ENCODE results near the gene TANGO2.
A peak's percentile ranks its signal among the peaks of the same experiment; 100 is the strongest.

The TANGO2 gene

DNA sequence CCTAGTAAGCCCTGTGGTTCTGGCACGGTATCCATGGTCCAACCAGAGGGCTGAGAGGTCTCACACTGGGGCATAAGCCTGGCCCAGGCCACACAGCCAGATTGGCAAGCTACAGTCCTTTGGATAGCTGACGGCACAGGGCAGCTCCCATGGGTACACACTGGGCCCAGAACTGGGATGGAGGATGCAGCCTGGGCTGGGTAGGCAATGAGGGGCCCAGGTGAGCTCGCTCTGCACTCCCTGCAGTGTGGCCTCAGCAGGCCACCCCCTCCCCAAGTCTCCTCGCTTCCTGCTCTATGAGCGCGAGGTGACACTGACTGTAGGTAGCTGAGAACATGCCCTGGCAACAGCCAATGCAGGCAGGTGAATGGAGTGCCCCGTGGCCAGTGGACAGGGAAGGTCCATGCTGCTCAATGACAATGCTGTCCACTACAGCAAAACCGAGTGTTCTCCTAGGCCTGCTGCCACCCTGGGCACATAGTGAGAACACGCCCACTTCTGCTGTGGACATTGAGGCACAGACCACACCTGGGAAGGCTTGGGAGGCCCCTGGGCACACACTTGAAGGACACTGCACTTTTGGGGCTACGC is 8.1 kb upstream of the TANGO2 start:
- DNase-seq (ENCODE audit: low read depth), result no peak
- TF ChIP-seq MYC (IDR thresholded peaks at IDR 0.05; ENCODE audit: low read depth, low read length) (no peak), POLR2A (IDR thresholded peaks at IDR 0.05; ENCODE audit: extremely low read depth, insufficient read length) (no peak)
- TF ChIP-seq, protein P1, sequence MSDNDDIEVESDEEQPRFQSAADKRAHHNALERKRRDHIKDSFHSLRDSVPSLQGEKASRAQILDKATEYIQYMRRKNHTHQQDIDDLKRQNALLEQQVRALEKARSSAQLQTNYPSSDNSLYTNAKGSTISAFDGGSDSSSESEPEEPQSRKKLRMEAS (IDR thresholded peaks at IDR 0.05; ENCODE audit: low read depth, low read length), result no peak
- TF ChIP-seq, protein P2, sequence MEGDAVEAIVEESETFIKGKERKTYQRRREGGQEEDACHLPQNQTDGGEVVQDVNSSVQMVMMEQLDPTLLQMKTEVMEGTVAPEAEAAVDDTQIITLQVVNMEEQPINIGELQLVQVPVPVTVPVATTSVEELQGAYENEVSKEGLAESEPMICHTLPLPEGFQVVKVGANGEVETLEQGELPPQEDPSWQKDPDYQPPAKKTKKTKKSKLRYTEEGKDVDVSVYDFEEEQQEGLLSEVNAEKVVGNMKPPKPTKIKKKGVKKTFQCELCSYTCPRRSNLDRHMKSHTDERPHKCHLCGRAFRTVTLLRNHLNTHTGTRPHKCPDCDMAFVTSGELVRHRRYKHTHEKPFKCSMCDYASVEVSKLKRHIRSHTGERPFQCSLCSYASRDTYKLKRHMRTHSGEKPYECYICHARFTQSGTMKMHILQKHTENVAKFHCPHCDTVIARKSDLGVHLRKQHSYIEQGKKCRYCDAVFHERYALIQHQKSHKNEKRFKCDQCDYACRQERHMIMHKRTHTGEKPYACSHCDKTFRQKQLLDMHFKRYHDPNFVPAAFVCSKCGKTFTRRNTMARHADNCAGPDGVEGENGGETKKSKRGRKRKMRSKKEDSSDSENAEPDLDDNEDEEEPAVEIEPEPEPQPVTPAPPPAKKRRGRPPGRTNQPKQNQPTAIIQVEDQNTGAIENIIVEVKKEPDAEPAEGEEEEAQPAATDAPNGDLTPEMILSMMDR (IDR thresholded peaks at IDR 0.05; ENCODE audit: low read depth, low read length), result no peak
- H3K4me3 ChIP-seq (ENCODE audit: low read depth, low read length), result no peak overlapping the region

DNA sequence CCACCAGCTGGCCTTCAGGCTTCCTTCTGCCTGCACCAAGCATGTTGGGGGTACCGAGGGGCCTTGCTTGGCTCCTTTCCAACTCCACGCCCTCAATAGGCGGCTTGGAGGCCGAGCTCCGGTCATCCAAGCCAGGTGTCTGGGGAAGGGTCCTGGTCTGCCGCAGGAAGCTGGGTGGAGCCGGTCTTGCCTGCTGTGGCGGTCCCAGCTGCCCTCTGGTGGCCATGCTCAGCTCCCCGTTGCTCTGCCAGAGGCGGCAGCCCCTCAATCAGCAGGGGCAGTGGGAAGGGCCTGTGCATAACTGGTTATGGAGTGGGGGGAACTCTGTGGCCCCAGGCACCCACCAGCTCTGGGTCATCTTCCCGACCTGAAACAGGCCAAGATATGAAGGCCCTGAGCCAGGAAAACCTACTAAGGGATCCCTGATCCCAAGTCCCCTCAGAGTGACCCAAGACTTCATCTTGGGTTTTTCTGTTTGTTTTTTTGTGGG is 7.5 kb upstream of the TANGO2 start:
- DNase-seq (ENCODE audit: low read depth), result peak; percentile 46
- TF ChIP-seq MYC (IDR thresholded peaks at IDR 0.05; ENCODE audit: low read depth, low read length) (no peak), POLR2A (IDR thresholded peaks at IDR 0.05; ENCODE audit: extremely low read depth, insufficient read length) (no peak)
- TF ChIP-seq, protein P1 (IDR thresholded peaks at IDR 0.05; ENCODE audit: low read depth, low read length), result no peak
- TF ChIP-seq, protein P2 (IDR thresholded peaks at IDR 0.05; ENCODE audit: low read depth, low read length), result peak; percentile 53
- no peak overlapping the region for H3K4me3 ChIP-seq (ENCODE audit: low read depth, low read length)

DNA sequence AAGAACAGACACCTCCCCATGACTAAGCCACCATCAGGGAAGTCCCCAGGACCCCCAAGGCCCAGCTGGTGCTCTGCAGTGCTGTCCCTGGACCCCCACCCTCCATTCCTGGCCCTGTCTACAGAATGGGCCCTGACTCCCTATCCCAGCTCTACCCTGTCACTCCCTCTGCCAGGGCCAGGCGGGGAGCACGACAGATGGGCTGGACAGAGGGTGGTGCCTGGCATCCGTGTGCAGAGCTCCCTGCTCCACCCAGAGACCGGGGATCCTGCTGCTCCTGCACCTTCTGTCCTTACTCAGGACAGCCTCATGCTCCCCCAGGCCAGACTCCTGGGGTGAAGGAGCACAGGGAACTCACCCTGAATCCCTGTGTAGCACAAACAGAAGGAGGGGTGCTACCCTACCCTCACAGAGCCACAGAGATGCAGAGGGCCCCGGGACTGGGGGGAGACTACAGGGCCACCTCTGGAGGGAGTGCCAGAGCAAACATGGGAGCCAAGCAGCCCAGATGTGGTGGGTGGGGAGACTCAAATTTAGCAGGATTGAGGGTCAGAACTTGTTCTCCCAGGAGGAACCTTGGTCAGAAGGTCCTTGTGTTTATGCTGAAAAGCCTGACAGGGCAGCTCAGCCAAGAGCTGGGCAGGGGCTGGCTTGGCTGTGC is 6.3 kb upstream of the TANGO2 start:
- no peak overlapping the region for H3K4me3 ChIP-seq (ENCODE audit: low read depth, low read length)
- DNase-seq (ENCODE audit: low read depth), result no peak
- TF ChIP-seq, protein P2 (IDR thresholded peaks at IDR 0.05; ENCODE audit: low read depth, low read length), result no peak
- TF ChIP-seq POLR2A (IDR thresholded peaks at IDR 0.05; ENCODE audit: extremely low read depth, insufficient read length) (no peak), MYC (IDR thresholded peaks at IDR 0.05; ENCODE audit: low read depth, low read length) (no peak)
- TF ChIP-seq, protein P1 (IDR thresholded peaks at IDR 0.05; ENCODE audit: low read depth, low read length), result no peak

DNA sequence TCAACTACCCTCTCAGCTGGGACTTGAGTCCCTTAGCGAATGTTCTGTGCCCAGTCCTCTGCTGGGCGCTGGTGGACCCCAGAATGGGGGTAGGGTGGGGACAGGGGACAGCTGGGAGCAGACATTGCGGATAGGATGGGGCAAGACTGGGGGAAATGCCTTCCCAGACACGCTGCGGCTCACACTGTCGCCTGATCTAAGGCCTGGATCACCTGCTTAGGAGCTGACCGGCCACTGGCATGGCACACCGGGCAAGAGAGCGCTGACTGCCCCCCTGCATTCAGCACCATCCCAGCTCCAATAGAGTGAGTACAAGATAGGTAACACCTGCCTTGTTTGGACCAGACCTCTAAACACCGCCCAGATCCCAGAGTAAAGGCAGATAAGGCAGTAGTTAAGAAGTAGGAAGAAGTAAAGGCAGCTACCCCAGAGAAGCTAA is 5.7 kb upstream of the TANGO2 start:
- no peak for DNase-seq (ENCODE audit: low read depth)
- TF ChIP-seq, protein P1 (IDR thresholded peaks at IDR 0.05; ENCODE audit: low read depth, low read length), result no peak
- TF ChIP-seq, protein P2 (IDR thresholded peaks at IDR 0.05; ENCODE audit: low read depth, low read length), result no peak
- TF ChIP-seq MYC (IDR thresholded peaks at IDR 0.05; ENCODE audit: low read depth, low read length) (no peak), POLR2A (IDR thresholded peaks at IDR 0.05; ENCODE audit: extremely low read depth, insufficient read length) (no peak)
- H3K4me3 ChIP-seq (ENCODE audit: low read depth, low read length), result no peak overlapping the region

DNA sequence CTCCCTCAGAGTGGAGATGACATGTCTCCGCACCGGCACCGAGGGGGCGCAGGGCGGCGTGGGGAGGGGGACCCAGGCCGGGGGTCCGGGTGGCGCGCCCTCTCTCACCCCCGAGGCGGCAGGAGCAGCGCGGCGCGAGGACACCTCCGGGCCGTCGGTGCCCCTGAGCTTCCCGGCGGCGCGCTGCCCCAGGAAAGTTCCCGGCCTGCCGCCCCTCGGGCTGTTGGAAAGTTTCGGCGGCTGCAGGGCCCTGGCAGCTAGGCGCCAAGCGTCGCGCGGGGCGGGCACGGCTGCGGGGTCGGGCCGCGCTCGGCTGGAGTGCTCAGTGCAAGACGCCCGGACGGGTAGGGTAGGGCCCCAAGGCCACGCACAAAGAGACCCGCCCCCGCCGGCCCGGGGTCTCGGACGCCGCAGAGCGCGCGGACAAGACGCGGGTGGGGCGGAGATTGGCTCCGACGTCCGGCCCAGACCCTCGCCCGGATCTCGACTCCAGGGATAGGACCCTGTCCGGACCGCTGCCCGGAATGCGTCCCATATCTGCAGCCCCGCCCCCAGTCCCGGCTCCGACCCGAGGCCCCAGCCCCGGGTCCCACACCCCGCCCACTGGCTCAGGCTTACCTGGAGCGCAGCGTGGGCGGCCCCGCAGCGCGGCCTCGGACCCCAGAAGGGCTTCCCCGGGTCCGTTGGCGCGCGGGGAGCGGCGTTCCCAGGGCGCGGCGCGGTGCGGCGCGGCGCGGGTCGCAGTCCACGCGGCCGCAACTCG is 4.8 kb upstream of the TANGO2 start:
- DNase-seq (ENCODE audit: low read depth), result peak; percentile 44
- H3K4me3 ChIP-seq (ENCODE audit: low read depth, low read length), result peak overlapping the region; percentile 44
- TF ChIP-seq, protein P1 (IDR thresholded peaks at IDR 0.05; ENCODE audit: low read depth, low read length), result no peak
- TF ChIP-seq MYC (IDR thresholded peaks at IDR 0.05; ENCODE audit: low read depth, low read length), result no peak
- TF ChIP-seq, protein P2 (IDR thresholded peaks at IDR 0.05; ENCODE audit: low read depth, low read length), result no peak
- no peak for TF ChIP-seq POLR2A (IDR thresholded peaks at IDR 0.05; ENCODE audit: extremely low read depth, insufficient read length)

Data from NB4 (cell line).